Activated B cell treated with CpG ODN at 0.5 μM for 24 hours (primary cell): ENCODE results near the gene ARL16. TPM values are rescaled to one million over a fixed set of nuclear protein-coding genes. Genes with fewer than 3 reads are reported as not detected.

ENCODE experiments used
- ATAC-seq: fragments of 200-7000 bp; cut with Tn5 transposase; one replicate; pipeline ENCODE4 v1.10.0; 2021; ENCODE audit warnings: low read depth, mild to moderate bottlenecking, moderate library complexity
- CTCF ChIA-PET: fragments of 350-600 bp; sonication (Branson Sonifier 250); formaldehyde crosslinking; loops from one replicate; lab custom pipeline; 2021; ENCODE audit warnings: antibody characterized with exemption; lab: Charles Lee
- POLR2A ChIA-PET: fragments of 350-600 bp; sonication (Branson Sonifier 250); formaldehyde crosslinking; loops from one replicate; lab custom pipeline; 2021; ENCODE audit warnings: antibody characterized with exemption; lab: Charles Lee
- DNase-seq: peaks from one replicate; pipeline ENCODE4 v3.0.0; 2022
- H3K27ac Mint-ChIP-seq: one replicate; pipeline ENCODE4 v1.8.0; 2020; ENCODE audit warnings: mixed read lengths
- H3K27me3 Mint-ChIP-seq: one replicate; pipeline ENCODE4 v1.8.0; 2021; ENCODE audit warnings: mixed read lengths
- H3K36me3 Mint-ChIP-seq: one replicate; pipeline ENCODE4 v1.8.0; 2021; ENCODE audit warnings: low read depth, mixed read lengths
- H3K4me1 Mint-ChIP-seq: one replicate; pipeline ENCODE4 v1.8.0; 2021; ENCODE audit warnings: mixed read lengths
- H3K4me3 Mint-ChIP-seq: one replicate; pipeline ENCODE4 v1.8.0; 2020; ENCODE audit warnings: mild to moderate bottlenecking, mixed read lengths
- H3K9me3 Mint-ChIP-seq: one replicate; pipeline ENCODE4 v1.8.0; 2020; ENCODE audit warnings: mixed read lengths
- CTCF ChIP-seq: fragments of 200-600 bp; IDR thresholded peaks from one replicate; pipeline ENCODE4 v1.8.0; 2022; ENCODE audit warnings: antibody characterized with exemption, mild to moderate bottlenecking
- intact Hi-C: fragments of 100-400 bp; cut with micrococcal nuclease; formaldehyde crosslinking; loops from one replicate; pipeline ENCODE4 v1.15.1; 2024
- total RNA-seq: library from RNA; stranded (reverse); gene quantifications from 2 replicates; pipeline ENCODE4 v1.2.3, GENCODE V29; 2022

Gene ARL16
- total RNA-seq, 1 donor from 2014 or later: 33.3 TPM

DNA sequence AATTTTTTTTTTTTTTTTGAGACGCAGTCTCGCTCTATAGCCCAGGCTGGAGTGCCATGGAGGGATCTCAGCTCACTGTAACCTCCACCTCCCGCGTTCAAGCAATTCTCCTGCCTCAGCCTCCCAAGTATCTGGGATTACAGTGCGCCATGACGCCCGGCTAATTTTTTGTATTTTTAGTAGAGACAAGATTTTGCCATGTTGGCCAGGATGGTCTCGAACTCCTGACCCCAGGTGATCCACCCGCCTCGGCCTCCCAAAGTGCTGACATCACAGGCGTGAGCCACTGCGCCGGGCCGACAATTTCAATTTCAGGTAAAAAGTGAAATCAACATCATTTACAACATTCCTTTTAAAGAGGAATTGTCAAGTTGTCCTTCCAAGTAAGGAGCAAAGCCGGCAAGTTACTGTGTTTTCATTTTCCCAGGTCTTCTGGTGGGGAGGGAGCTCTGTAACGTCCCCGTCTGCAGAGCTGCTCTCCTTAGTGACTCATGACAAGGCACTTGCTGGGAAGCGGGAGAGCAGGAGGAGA lies 47.6 kb downstream of the ARL16 start:
- no peak for TF ChIP-seq CTCF
- no peaks in the 10 kb centered on the region for H3K9me3 Mint-ChIP-seq
- ChIA-PET CTCF (interaction anchor here (1.0 kb wide), 1 partner anchor 234 kb away, joined by 3 read pairs; no protein-coding TSS in a partner anchor), POLR2A (interaction anchor here (0.6 to 1.2 kb wide), 3 partner anchors 17 to 31 kb away, joined by 4 to 10 read pairs (median 10); partner anchors contain the start of genes CCDC137 and OXLD1)
- intact Hi-C loops: no loop called here
- H3K4me3 Mint-ChIP-seq: peak overlapping the region; percentile 95
- DNase-seq (no peak), ATAC-seq (no peak)
- H3K27me3 Mint-ChIP-seq: no peaks in the 10 kb centered on the region
- H3K27ac Mint-ChIP-seq: peak overlapping the region; percentile 77
- H3K36me3 Mint-ChIP-seq: peaks cover 10% of the 10 kb centered on the region
- peaks cover 21% of the 10 kb centered on the region for H3K4me1 Mint-ChIP-seq

GRCh38 chr17:81635431-81635830 lies 48.2 kb downstream of the ARL16 start:
- no peaks in the 10 kb centered on the region for H3K27me3 Mint-ChIP-seq

DNA sequence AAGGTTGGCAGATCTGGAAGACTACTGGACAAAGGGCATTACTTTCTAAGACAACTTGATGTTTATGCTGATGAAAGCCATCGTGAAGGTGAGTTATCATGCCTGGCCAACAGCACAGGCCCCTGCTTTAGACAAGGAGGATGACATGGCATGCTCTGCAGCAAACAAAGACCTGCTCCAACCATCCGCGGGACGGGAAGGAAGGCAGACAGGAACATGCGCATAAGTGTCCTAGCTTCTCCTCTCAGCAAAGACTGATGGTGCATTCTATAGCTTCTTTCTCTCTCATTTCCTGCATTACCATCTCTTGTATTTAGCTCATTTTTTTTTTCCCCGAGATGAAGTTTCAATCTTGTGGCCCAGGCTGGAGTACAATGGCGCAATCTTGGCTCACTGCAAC lies 52.1 kb downstream of the ARL16 start:
- ATAC-seq (no peak), DNase-seq (no peak)
- ChIA-PET POLR2A (interaction anchor here (0.6 to 0.8 kb wide), 3 partner anchors 33 to 52 kb away, joined by 3 to 4 read pairs (median 3); partner anchors contain the start of genes ARL16 and HGS), CTCF (interaction anchor here (0.9 kb wide), 1 partner anchor 30 kb away, joined by 3 read pairs; no protein-coding TSS in a partner anchor)
- H3K27ac Mint-ChIP-seq: no peak overlapping the region
- no peak for TF ChIP-seq CTCF
- no peaks in the 10 kb centered on the region for H3K9me3 Mint-ChIP-seq
- H3K36me3 Mint-ChIP-seq: peaks cover 47% of the 10 kb centered on the region
- no peaks in the 10 kb centered on the region for H3K27me3 Mint-ChIP-seq
- H3K4me1 Mint-ChIP-seq: peaks cover 18% of the 10 kb centered on the region
- no peak overlapping the region for H3K4me3 Mint-ChIP-seq
- intact Hi-C loops: no loop called here

More at GRCh38 chr17:81635431-81635830, 48.2 kb downstream of the ARL16 start:
- DNase-seq (no peak), ATAC-seq (no peak)
- H3K9me3 Mint-ChIP-seq: no peaks in the 10 kb centered on the region
- H3K27ac Mint-ChIP-seq: peak overlapping the region; percentile 77
- POLR2A ChIA-PET: no interaction called here
- peaks cover 21% of the 10 kb centered on the region for H3K4me1 Mint-ChIP-seq
- TF ChIP-seq CTCF: no peak
- H3K36me3 Mint-ChIP-seq: peaks cover 11% of the 10 kb centered on the region
- peak overlapping the region; percentile 95 for H3K4me3 Mint-ChIP-seq
- CTCF ChIA-PET: no interaction called here
- intact Hi-C loops: no loop called here

Other genes starting within 250 kb of the ARL16 start
- gene ACTG1, start 171.0 kb downstream of the ARL16 start, total RNA-seq: 2,863 and 2,949 TPM in 2 replicates
- gene FSCN2, start 155.4 kb downstream of the ARL16 start, total RNA-seq: 3.2 and 5.5 TPM in 2 replicates
- gene FAAP100, start 131.4 kb downstream of the ARL16 start, total RNA-seq: 42.6 and 48.2 TPM in 2 replicates
- 96.8 and 132 TPM in 2 replicates for gene NPLOC4, start 46.7 kb downstream of the ARL16 start, total RNA-seq
- 0.34 and 0.95 TPM in 2 replicates for gene TSPAN10, start 46.6 kb downstream of the ARL16 start, total RNA-seq
- 0.42 and 1.2 TPM in 2 replicates for gene PDE6G, start 27.3 kb downstream of the ARL16 start, total RNA-seq
- gene OXLD1, start 17.2 kb downstream of the ARL16 start, total RNA-seq: 36.7 and 37.3 TPM in 2 replicates
- gene CCDC137, start 17.1 kb downstream of the ARL16 start, total RNA-seq: 34.7 and 41.3 TPM in 2 replicates
- gene HGS, start 214 bp upstream of the ARL16 start, total RNA-seq: 132 and 151 TPM in 2 replicates
- 68.8 and 69.8 TPM in 2 replicates for gene MRPL12, start 19.6 kb upstream of the ARL16 start, total RNA-seq
- 6.1 and 6.4 TPM in 2 replicates for gene SLC25A10, start 28.5 kb upstream of the ARL16 start, total RNA-seq
- gene GCGR, start 120.4 kb upstream of the ARL16 start, total RNA-seq: 0.20 TPM in 1 of 2 replicates, not detected in the other
- gene MCRIP1, start 149.5 kb upstream of the ARL16 start, total RNA-seq: 75.0 and 90.4 TPM in 2 replicates
- not detected in 2 replicates for gene PPP1R27, start 151.3 kb upstream of the ARL16 start, total RNA-seq
- gene P4HB, start 176.7 kb upstream of the ARL16 start, total RNA-seq: 202 and 225 TPM in 2 replicates
- gene ARHGDIA, start 187.5 kb upstream of the ARL16 start, total RNA-seq: 396 and 464 TPM in 2 replicates
- gene ALYREF, start 207.8 kb upstream of the ARL16 start, total RNA-seq: 85.3 and 99.3 TPM in 2 replicates
- 64.2 and 83.8 TPM in 2 replicates for gene ANAPC11, start 207.9 kb upstream of the ARL16 start, total RNA-seq
- 0.24 and 0.27 TPM in 2 replicates for gene NPB, start 218.4 kb upstream of the ARL16 start, total RNA-seq
- gene PCYT2, start 227.6 kb upstream of the ARL16 start, total RNA-seq: 40.3 and 44.1 TPM in 2 replicates
- 57.6 and 66.4 TPM in 2 replicates for gene SIRT7, start 234.4 kb upstream of the ARL16 start, total RNA-seq
- gene MAFG, start 243.9 kb upstream of the ARL16 start, total RNA-seq: 27.9 and 30.7 TPM in 2 replicates